CD4-positive, alpha-beta T cell treated with Interleukin-6 at 100 ng/mL for 8 hours (primary cell): ENCODE measurements around the gene RNGTT.
"Not testable (repeated sequence)": the region's sequence is repeated elsewhere in the genome, so short reads cannot be mapped to it uniquely, and the experiment has no call there.

Experiments
- DNase-seq: peaks from one replicate; pipeline ENCODE4 v3.0.0-alpha.2; 2020; ENCODE audit warnings: mixed read lengths, low spot score

Gene RNGTT

DNA sequence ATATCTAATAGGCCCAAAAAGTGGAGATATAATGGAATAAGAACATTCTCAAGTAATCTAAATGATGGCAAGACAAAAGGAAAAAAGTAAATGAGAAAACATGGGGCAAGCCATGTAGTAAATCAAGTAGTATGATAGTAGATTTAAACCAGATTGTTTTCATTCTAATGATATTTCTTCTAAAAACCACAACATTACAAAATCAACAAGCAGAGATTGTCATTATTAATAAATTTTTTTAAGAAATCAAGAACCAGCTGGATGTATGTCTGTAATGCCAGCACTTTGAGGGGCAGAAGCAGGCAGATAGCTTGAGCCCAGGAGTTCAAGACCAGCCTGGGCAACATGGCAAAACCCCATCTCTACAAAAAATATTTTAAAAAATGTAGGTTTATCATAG, 155.0 kb downstream of the RNGTT start:
- DNase-seq, result no peak

- DNase-seq, result no peak
These were observed 155.8 kb downstream of the RNGTT start for GRCh38 chr6:88807622-88808021.

DNA sequence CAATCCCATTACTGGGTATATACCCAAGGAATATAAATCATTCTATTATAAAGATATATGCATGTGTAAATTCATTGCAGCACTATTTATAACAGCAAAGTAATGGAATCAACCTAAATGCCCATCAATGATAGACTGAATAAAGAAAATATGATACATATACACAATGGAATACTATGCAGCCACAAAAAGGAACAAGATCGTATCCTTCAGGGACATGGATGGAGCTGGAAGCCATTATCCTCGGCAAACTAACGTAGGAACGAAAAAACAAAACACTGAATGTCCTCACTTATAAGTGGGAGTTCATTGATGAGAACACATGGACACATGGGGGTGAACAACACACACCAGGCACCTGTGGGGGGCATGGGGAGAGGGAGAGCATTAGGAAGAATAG, 156.7 kb downstream of the RNGTT start:
- no peak for DNase-seq

- DNase-seq, result no peak
These were observed 158.7 kb downstream of the RNGTT start for GRCh38 chr6:88804701-88805100.

GRCh38 chr6:88785478-88785877, 177.9 kb downstream of the RNGTT start:
- no peak for DNase-seq

DNA sequence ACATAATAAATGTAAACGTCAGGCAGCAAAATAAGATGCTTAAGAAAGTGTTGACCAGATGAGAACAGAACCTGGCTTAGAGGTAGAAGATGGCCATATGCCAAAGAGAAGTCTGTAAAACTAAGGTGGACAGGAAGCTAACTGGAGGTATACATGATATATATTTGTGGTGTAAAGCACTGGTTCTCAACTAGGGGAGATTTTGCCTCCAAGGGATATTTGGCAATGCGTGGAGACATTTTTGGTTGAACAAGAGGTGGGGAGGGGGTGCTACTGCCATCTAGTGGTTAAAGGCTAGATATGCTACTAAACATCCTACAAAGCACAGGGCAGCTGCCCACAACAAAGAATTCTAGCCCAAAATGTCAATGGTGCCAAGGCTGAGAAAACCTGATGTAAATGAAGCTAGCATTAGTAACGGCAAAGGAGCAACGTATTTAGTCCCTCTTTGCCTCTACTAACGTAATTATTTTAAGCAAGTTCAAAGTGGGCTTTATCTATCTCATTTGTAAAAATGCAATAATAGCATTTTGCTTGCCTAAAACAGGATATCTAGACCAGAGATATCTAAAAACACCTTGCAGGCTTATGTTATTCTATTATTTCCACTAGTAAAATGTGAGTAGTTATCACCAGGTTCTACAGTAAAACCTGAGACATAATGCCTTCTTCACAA, 182.6 kb downstream of the RNGTT start:
- peak; percentile 50 for DNase-seq

GRCh38 chr6:88775866-88776571, 187.4 kb downstream of the RNGTT start:
- DNase-seq, result no peak

- DNase-seq, result not testable (repeated sequence)
These were observed 195.3 kb downstream of the RNGTT start for GRCh38 chr6:88768114-88768513.

GRCh38 chr6:88764081-88764480, 199.3 kb downstream of the RNGTT start:
- no peak for DNase-seq

- no peak for DNase-seq
These were observed 200.3 kb downstream of the RNGTT start for GRCh38 chr6:88763160-88763559.

- DNase-seq, result no peak
These were observed 202.0 kb downstream of the RNGTT start for GRCh38 chr6:88761237-88762031.

- DNase-seq, result no peak
These were observed 203.3 kb downstream of the RNGTT start for GRCh38 chr6:88760091-88760490.

DNA sequence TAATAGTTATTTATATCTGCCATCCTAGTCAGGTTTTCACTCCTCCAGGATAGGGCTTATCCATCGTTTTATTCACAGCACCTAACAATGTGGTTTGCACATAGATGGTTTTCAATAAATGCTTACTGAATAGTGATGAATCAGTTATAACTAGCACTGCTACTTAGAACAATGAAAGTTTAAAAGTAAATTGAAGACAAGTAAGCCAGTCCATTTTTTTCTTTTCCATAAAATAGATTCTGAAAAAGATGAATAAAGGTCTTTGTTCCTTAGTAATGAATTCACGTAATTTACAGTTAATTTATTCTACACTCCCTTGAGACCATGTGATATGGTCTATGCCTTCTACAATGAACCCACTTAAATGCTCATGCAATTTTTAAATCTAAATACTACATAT, 212.5 kb downstream of the RNGTT start:
- DNase-seq, result no peak

- DNase-seq, result no peak
These were observed 213.6 kb downstream of the RNGTT start for GRCh38 chr6:88749849-88750248.

- no peak for DNase-seq
These were observed 215.3 kb downstream of the RNGTT start for GRCh38 chr6:88748141-88748540.

DNA sequence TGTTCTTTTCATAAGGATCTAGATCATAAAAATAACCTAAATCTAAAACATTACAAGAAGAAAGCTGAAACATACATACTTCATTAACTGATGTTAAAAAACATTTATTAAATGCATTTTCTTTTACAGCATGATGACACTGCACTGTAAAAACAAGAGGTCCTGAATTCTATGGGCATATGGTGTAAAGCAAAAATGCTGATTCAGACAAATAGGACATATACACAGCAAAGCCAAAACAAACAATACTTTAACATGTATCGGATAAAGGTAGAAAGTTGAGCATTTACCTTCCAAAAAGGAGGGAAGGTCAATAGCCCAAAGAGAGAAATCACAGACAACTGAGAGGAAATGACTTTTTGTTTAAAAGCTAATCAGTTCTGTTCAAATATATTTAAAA, 221.5 kb downstream of the RNGTT start:
- no peak for DNase-seq

DNA sequence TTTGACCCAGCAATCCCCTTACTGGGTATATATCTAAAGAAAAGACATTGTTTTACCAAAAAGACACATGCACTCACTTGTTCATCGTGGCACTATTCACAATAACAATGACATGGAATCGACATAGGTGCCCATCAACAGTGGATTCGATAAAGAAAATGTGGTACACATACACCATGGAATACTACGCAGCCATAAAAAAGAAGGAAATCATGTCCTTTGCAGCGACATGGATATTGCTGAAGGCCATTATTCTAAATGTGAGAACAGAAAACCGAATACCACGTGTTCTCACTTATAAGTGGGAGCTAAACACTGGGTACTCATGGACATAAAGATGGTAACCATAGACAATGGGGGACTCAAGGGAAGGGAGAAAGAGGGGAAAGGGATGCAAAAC, 222.3 kb downstream of the RNGTT start:
- DNase-seq, result no peak

DNA sequence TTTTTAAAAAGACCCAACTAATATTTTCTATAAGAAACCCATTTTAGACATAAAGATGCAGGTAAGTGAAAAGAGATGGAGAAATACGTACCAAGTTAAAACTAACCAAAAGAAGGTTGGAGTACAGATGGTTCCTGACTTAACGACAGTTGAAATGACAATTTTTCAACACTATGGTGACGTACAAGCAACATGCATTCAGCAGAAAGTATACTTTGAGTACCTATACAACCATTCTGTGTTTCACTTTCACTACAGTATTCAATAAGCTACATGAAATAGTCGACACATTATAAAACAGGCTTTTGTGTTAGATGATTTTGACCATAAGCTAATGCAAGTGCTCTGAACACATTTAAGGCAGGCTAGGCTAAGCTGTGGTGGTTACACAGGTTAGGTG, 228.9 kb downstream of the RNGTT start:
- DNase-seq, result no peak

DNA sequence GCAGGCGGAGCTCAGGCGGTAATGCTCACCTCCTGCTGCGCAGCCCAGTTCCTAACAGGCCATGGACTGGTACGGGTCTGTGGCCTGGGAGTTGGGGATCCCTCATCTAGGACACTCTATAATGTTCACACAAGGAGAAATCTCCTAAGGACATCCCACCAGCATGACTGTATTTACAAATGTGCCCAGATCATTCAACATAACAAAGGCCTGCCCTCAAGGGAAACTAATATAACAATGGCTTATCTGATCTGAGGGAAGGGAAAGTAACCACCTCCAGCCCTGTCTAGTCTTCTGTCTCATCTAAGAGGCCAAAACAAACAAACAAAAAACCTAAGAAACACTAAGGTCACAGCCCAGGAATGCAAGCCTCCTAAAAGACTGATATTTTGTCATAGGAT, 232.8 kb downstream of the RNGTT start:
- DNase-seq, result no peak

GRCh38 chr6:88728756-88729155, 234.7 kb downstream of the RNGTT start:
- no peak for DNase-seq

DNA sequence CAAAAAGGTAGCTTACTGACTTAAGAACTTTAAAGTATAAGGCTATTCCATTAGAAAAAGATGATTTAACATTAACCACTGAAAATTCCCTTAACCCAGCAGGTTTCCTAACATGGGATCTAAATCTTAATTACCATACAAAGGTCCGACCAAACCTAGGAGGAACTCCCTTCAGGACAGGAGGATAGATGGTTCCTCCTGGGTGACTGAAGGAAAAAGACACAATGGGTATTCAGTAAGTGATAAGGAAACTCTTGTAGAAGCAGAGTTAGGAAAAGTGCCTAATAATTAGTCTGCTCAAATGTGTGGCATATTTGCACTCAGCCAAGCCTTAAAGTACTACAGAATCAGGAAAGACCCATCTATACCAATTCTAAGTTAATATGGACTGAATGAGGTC, 237.0 kb downstream of the RNGTT start:
- DNase-seq, result not testable (repeated sequence)

DNA sequence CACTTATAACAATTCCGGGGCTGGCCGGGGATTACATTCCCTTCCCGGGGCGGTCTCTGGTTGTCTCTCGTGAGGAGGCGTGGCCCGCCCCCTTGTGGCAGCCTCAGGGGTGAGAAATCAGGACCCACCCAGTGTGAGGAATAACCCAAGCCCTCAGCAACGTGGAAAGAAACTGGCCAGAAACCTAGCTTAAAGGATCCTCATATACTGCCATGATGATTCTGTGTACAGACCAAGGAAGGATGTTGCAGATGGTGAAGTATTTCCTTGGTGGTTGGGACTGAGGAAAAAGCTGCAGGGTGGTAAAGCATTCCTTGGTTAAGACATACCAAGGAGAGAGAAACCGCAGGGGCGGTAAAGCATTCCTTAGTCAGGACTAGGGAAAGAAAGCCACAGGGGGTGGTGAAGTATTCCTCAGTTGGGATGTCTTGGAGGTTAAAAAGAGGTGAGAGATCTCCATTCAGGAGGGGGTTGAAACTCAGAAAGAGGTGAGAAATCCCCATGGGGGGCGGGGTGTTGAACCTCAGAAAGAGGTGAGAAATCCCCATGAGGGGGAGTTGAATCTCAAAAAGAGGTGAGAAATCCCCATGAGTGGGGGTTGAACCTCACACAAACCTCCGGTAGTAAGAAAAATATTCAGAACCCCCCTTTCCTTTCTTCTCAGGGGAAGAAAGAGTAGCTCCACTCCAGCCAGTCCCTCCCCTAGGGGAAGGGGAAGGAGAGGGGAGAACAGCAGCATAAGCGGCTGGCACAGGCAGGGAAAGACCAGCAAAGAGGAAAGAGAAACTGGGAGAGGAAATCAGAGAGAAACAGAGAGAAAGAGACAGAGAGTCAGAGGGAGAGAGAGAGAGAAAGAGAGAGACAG, 238.1 kb downstream of the RNGTT start:
- DNase-seq, result no peak
